Coronary artery (tissue), 2 donors: ENCODE data around the gene MEX3A.
"Not testable (repeated sequence)": the region's sequence is repeated elsewhere in the genome, so short reads cannot be mapped to it uniquely, and the experiment has no call there.

Source experiments
- DNase-seq: peaks from one replicate; pipeline ENCODE4 v3.0.0-alpha.2; 2017; ENCODE audit warnings: low spot score
- H3K27ac ChIP-seq, 2 donors: fragments of 200-600 bp; sonication (generic); one replicate each; pipeline ENCODE4 v1.5.1; 2016 to 2019
- H3K4me3 ChIP-seq: fragments of 200-600 bp; sonication (generic); 2 replicates; pipeline ENCODE4 v1.5.1; 2016; ENCODE audit warnings: mild to moderate bottlenecking, moderate library complexity
- CTCF ChIP-seq: fragments of 200-600 bp; sonication (generic); IDR thresholded peaks from one replicate; pipeline ENCODE4 v1.5.1; 2019; ENCODE audit warnings: antibody characterized with exemption

The MEX3A gene

GRCh38 chr1:156122086-156122485 lies 39.8 kb upstream of the MEX3A start:
- no peak for TF ChIP-seq CTCF
- H3K27ac ChIP-seq = peak overlapping the region; percentile 93 to 99
- peak overlapping the region; percentile 96 for H3K4me3 ChIP-seq
- DNase-seq = no peak

GRCh38 chr1:156121457-156121856 lies 39.2 kb upstream of the MEX3A start:
- DNase-seq = no peak
- H3K4me3 ChIP-seq = peak overlapping the region; percentile 96
- peak overlapping the region; percentile 93 to 99 for H3K27ac ChIP-seq
- no peak for TF ChIP-seq CTCF

GRCh38 chr1:156121005-156121404 lies 38.7 kb upstream of the MEX3A start:
- not testable (repeated sequence) for DNase-seq
- Histone ChIP-seq H3K4me3 (peak overlapping the region; percentile 96), H3K27ac (peak overlapping the region; percentile 93 to 99)

GRCh38 chr1:156120318-156120717 lies 38.1 kb upstream of the MEX3A start:
- no peak for TF ChIP-seq CTCF
- DNase-seq = no peak
- H3K4me3 ChIP-seq = peak overlapping the region; percentile 96
- peak overlapping the region; percentile 93 to 99 for H3K27ac ChIP-seq

- DNase-seq = no peak
- TF ChIP-seq CTCF = no peak
- H3K4me3 ChIP-seq = peak overlapping the region; percentile 96
- peak overlapping the region; percentile 93 to 99 for H3K27ac ChIP-seq
Measured at GRCh38 chr1:156119503-156120209, 37.4 kb upstream of the MEX3A start.

GRCh38 chr1:156118177-156118868 lies 36.1 kb upstream of the MEX3A start:
- no peak for DNase-seq
- Histone ChIP-seq H3K27ac (peak overlapping the region; percentile 93 to 99), H3K4me3 (peak overlapping the region; percentile 96)
- TF ChIP-seq CTCF = no peak

- no peak for TF ChIP-seq CTCF
- H3K27ac ChIP-seq = peak overlapping the region; percentile 93 to 99
- H3K4me3 ChIP-seq = peak overlapping the region; percentile 96
- DNase-seq = no peak
Measured at GRCh38 chr1:156117414-156118176, 35.3 kb upstream of the MEX3A start.

- DNase-seq = not testable (repeated sequence)
- peak overlapping the region; percentile 93 to 99 for H3K27ac ChIP-seq
- peak overlapping the region; percentile 96 for H3K4me3 ChIP-seq
Measured at GRCh38 chr1:156116731-156117130, 34.5 kb upstream of the MEX3A start.
